NCI-H128 (cell line): ENCODE measurements around the gene PDZD2.

Experiments
- DNase-seq: peaks from one replicate; lab custom pipeline; 2025; ENCODE audit not compliant: unreplicated experiment; lab: John Stamatoyannopoulos, UW

Gene PDZD2

GRCh38 chr5:31637851-31638250 is 1.1 kb upstream of the PDZD2 start:
- DNase-seq, result no peak

GRCh38 chr5:31638345-31638744 is 586 bp upstream of the PDZD2 start:
- DNase-seq, result no peak

GRCh38 chr5:31639481-31640411 is 815 bp downstream of the PDZD2 start:
- DNase-seq, result no peak

- no peak for DNase-seq
Observed at GRCh38 chr5:31640573-31640972, 1.6 kb downstream of the PDZD2 start.

- DNase-seq, result no peak
Observed at GRCh38 chr5:31641059-31641458, 2.1 kb downstream of the PDZD2 start.

GRCh38 chr5:31641575-31641974 is 2.6 kb downstream of the PDZD2 start:
- DNase-seq, result no peak

GRCh38 chr5:31645420-31646081 is 6.6 kb downstream of the PDZD2 start:
- no peak for DNase-seq

- no peak for DNase-seq
Observed at GRCh38 chr5:31648326-31648725, 9.4 kb downstream of the PDZD2 start.

GRCh38 chr5:31651241-31651640 is 12.3 kb downstream of the PDZD2 start:
- DNase-seq, result no peak

- no peak for DNase-seq
Observed at GRCh38 chr5:31655491-31655890, 16.6 kb downstream of the PDZD2 start.

GRCh38 chr5:31656806-31657205 is 17.9 kb downstream of the PDZD2 start:
- no peak for DNase-seq

- DNase-seq, result no peak
Observed at GRCh38 chr5:31657315-31657979, 18.5 kb downstream of the PDZD2 start.

GRCh38 chr5:31661257-31661656 is 22.3 kb downstream of the PDZD2 start:
- DNase-seq, result no peak

GRCh38 chr5:31663519-31663918 is 24.6 kb downstream of the PDZD2 start:
- DNase-seq, result no peak

GRCh38 chr5:31664566-31664965 is 25.6 kb downstream of the PDZD2 start:
- DNase-seq, result no peak

GRCh38 chr5:31671339-31671741 is 32.4 kb downstream of the PDZD2 start:
- DNase-seq, result no peak

GRCh38 chr5:31674371-31674951 is 35.5 kb downstream of the PDZD2 start:
- DNase-seq, result no peak

GRCh38 chr5:31675472-31675871 is 36.5 kb downstream of the PDZD2 start:
- DNase-seq, result no peak

- DNase-seq, result no peak
Observed at GRCh38 chr5:31678180-31678579, 39.2 kb downstream of the PDZD2 start.

- no peak for DNase-seq
Observed at GRCh38 chr5:31680528-31680927, 41.6 kb downstream of the PDZD2 start.

GRCh38 chr5:31682025-31682424 is 43.1 kb downstream of the PDZD2 start:
- no peak for DNase-seq
